ENCODE data around the gene REPIN1. TPM values are rescaled to one million over a fixed set of nuclear protein-coding genes. Genes with fewer than 3 reads are reported as not detected.

REPIN1 gene
- total RNA-seq, 1 donor, result 57.5 TPM

- Histone ChIP-seq H2AFZ (ENCODE audit: low read length) (no peak overlapping the region), H3K4me2 (ENCODE audit: insufficient read depth, low read length) (peak overlapping the region; percentile 95), H3K27me3 (ENCODE audit: insufficient read depth, low read length) (no peaks in the 10 kb centered on the region), H3K4me3 (ENCODE audit: insufficient read depth, low read length) (no peak overlapping the region), H3K36me3 (ENCODE audit: insufficient read depth, low read length) (no peaks in the 10 kb centered on the region), H3K9me3 (ENCODE audit: low read depth, low read length) (no peaks in the 10 kb centered on the region), H3K79me2 (ENCODE audit: insufficient read depth, low read length) (peaks cover 35% of the 10 kb centered on the region), H3K27ac (ENCODE audit: low read depth, low read length) (no peak overlapping the region), H3K4me1 (ENCODE audit: insufficient read depth, low read length) (peaks cover 14% of the 10 kb centered on the region), H4K20me1 (ENCODE audit: insufficient read depth, low read length) (peaks cover 7% of the 10 kb centered on the region)
- DNase-seq (ENCODE audit: insufficient read length, low spot score, missing footprints), result no peak
- TF ChIP-seq CTCF (IDR thresholded peaks at IDR 0.05; ENCODE audit: extremely low read depth, low read depth, low read length), result no peak
These were observed 11.8 kb downstream of the REPIN1 start for GRCh38 chr7:150380463-150380862.

GRCh38 chr7:150381096-150381495 lies 12.5 kb downstream of the REPIN1 start:
- DNase-seq (ENCODE audit: insufficient read length, low spot score, missing footprints), result peak; percentile 77
- H3K79me2 ChIP-seq (ENCODE audit: insufficient read depth, low read length), result peaks cover 35% of the 10 kb centered on the region
- H3K36me3 ChIP-seq (ENCODE audit: insufficient read depth, low read length), result no peaks in the 10 kb centered on the region
- H3K9me3 ChIP-seq (ENCODE audit: low read depth, low read length), result no peaks in the 10 kb centered on the region
- H3K4me1 ChIP-seq (ENCODE audit: insufficient read depth, low read length), result peaks cover 14% of the 10 kb centered on the region
- H3K27ac ChIP-seq (ENCODE audit: low read depth, low read length), result no peak overlapping the region
- no peak overlapping the region for H2AFZ ChIP-seq (ENCODE audit: low read length)
- no peaks in the 10 kb centered on the region for H3K27me3 ChIP-seq (ENCODE audit: insufficient read depth, low read length)
- no peak overlapping the region for H3K4me2 ChIP-seq (ENCODE audit: insufficient read depth, low read length)
- no peak for TF ChIP-seq CTCF (IDR thresholded peaks at IDR 0.05; ENCODE audit: extremely low read depth, low read depth, low read length)
- H4K20me1 ChIP-seq (ENCODE audit: insufficient read depth, low read length), result peaks cover 7% of the 10 kb centered on the region
- no peak overlapping the region for H3K4me3 ChIP-seq (ENCODE audit: insufficient read depth, low read length)

- no peaks in the 10 kb centered on the region for H3K27me3 ChIP-seq (ENCODE audit: insufficient read depth, low read length)
- H3K79me2 ChIP-seq (ENCODE audit: insufficient read depth, low read length), result peaks cover 35% of the 10 kb centered on the region
- no peaks in the 10 kb centered on the region for H3K9me3 ChIP-seq (ENCODE audit: low read depth, low read length)
- H4K20me1 ChIP-seq (ENCODE audit: insufficient read depth, low read length), result peaks cover 7% of the 10 kb centered on the region
- DNase-seq (ENCODE audit: insufficient read length, low spot score, missing footprints), result peak; percentile 47
- H2AFZ ChIP-seq (ENCODE audit: low read length), result no peak overlapping the region
- peaks cover 14% of the 10 kb centered on the region for H3K4me1 ChIP-seq (ENCODE audit: insufficient read depth, low read length)
- no peaks in the 10 kb centered on the region for H3K36me3 ChIP-seq (ENCODE audit: insufficient read depth, low read length)
- no peak overlapping the region for H3K27ac ChIP-seq (ENCODE audit: low read depth, low read length)
- no peak overlapping the region for H3K4me2 ChIP-seq (ENCODE audit: insufficient read depth, low read length)
- H3K4me3 ChIP-seq (ENCODE audit: insufficient read depth, low read length), result no peak overlapping the region
- no peak for TF ChIP-seq CTCF (IDR thresholded peaks at IDR 0.05; ENCODE audit: extremely low read depth, low read depth, low read length)
These were observed 13.1 kb downstream of the REPIN1 start for GRCh38 chr7:150381785-150382122.

- no peak overlapping the region for H3K27ac ChIP-seq (ENCODE audit: low read depth, low read length)
- TF ChIP-seq CTCF (IDR thresholded peaks at IDR 0.05; ENCODE audit: extremely low read depth, low read depth, low read length), result no peak
- no peaks in the 10 kb centered on the region for H3K9me3 ChIP-seq (ENCODE audit: low read depth, low read length)
- H4K20me1 ChIP-seq (ENCODE audit: insufficient read depth, low read length), result peaks cover 7% of the 10 kb centered on the region
- H3K4me2 ChIP-seq (ENCODE audit: insufficient read depth, low read length), result no peak overlapping the region
- no peak overlapping the region for H3K4me3 ChIP-seq (ENCODE audit: insufficient read depth, low read length)
- peaks cover 14% of the 10 kb centered on the region for H3K4me1 ChIP-seq (ENCODE audit: insufficient read depth, low read length)
- no peaks in the 10 kb centered on the region for H3K36me3 ChIP-seq (ENCODE audit: insufficient read depth, low read length)
- H3K27me3 ChIP-seq (ENCODE audit: insufficient read depth, low read length), result no peaks in the 10 kb centered on the region
- DNase-seq (ENCODE audit: insufficient read length, low spot score, missing footprints), result peak; percentile 38
- H2AFZ ChIP-seq (ENCODE audit: low read length), result no peak overlapping the region
- H3K79me2 ChIP-seq (ENCODE audit: insufficient read depth, low read length), result peaks cover 35% of the 10 kb centered on the region
These were observed 13.7 kb downstream of the REPIN1 start for GRCh38 chr7:150382123-150382843.
